Astrocyte (in vitro differentiated cells and primary cell): ENCODE results near the gene CAGE1. TPM values are rescaled to one million over a fixed set of nuclear protein-coding genes. Genes with fewer than 3 reads are reported as not detected.

ENCODE experiments used
- DNase-seq: peaks from one replicate; pipeline ENCODE4 v3.0.0-alpha.2; 2010; ENCODE audit warnings: low read depth
- FAIRE-seq: peaks from 2 replicates; lab custom pipeline; 2011; peaks lifted over from hg19 to GRCh38; lab: Jason Lieb, UNC
- H2AFZ ChIP-seq: 2 replicates; pipeline ENCODE4 v1.6.0; 2012; ENCODE audit warnings: low read depth, low read length, inconsistent platforms
- H3K27ac ChIP-seq: 2 replicates; pipeline ENCODE4 v1.5.1; 2011; ENCODE audit warnings: low read depth, low read length, inconsistent platforms
- H3K27me3 ChIP-seq: 2 replicates; pipeline ENCODE4 v1.6.0; 2011; ENCODE audit warnings: low read length, inconsistent platforms; ENCODE audit not compliant: insufficient read depth
- H3K36me3 ChIP-seq: 2 replicates; pipeline ENCODE4 v1.5.1; 2011; ENCODE audit warnings: low read length, inconsistent platforms; ENCODE audit not compliant: insufficient read depth
- H3K4me1 ChIP-seq: 2 replicates; pipeline ENCODE4 v1.5.1; 2011; ENCODE audit warnings: low read length, inconsistent platforms; ENCODE audit not compliant: insufficient read depth
- H3K4me2 ChIP-seq: 2 replicates; pipeline ENCODE4 v1.6.0; 2012; ENCODE audit warnings: low read length, inconsistent platforms
- H3K4me3 ChIP-seq: 2 replicates; pipeline ENCODE4 v1.5.1; 2011; ENCODE audit warnings: low read depth, mild to moderate bottlenecking, low read length, inconsistent platforms; ENCODE audit not compliant: insufficient read depth
- H3K79me2 ChIP-seq: 2 replicates; pipeline ENCODE4 v1.6.0; 2012; ENCODE audit warnings: mild to moderate bottlenecking, low read length, inconsistent platforms; ENCODE audit not compliant: insufficient read depth
- H3K9ac ChIP-seq: 2 replicates; pipeline ENCODE4 v1.6.0; 2012; ENCODE audit warnings: mild to moderate bottlenecking, low read length, inconsistent platforms
- H3K9me3 ChIP-seq: 2 replicates; pipeline ENCODE4 v1.5.1; 2012; ENCODE audit warnings: low read depth, mild to moderate bottlenecking, low read length, inconsistent platforms; ENCODE audit not compliant: insufficient read depth
- H4K20me1 ChIP-seq: 2 replicates; pipeline ENCODE4 v1.6.0; 2012; ENCODE audit warnings: low read length, inconsistent platforms; ENCODE audit not compliant: insufficient read depth
- H3K27ac Mint-ChIP-seq: one replicate; pipeline ENCODE4 v1.8.0; 2021; ENCODE audit warnings: mild to moderate bottlenecking, mixed read lengths; ENCODE audit not compliant: unreplicated experiment
- H3K27me3 Mint-ChIP-seq: one replicate; pipeline ENCODE4 v1.8.0; 2021; ENCODE audit warnings: low read depth, mixed read lengths; ENCODE audit not compliant: unreplicated experiment
- H3K36me3 Mint-ChIP-seq: one replicate; pipeline ENCODE4 v1.8.0; 2021; ENCODE audit warnings: low read depth, mixed read lengths; ENCODE audit not compliant: unreplicated experiment
- H3K4me1 Mint-ChIP-seq: one replicate; pipeline ENCODE4 v1.8.0; 2021; ENCODE audit warnings: low read depth, mixed read lengths; ENCODE audit not compliant: unreplicated experiment
- H3K4me3 Mint-ChIP-seq: one replicate; pipeline ENCODE4 v1.8.0; 2021; ENCODE audit warnings: mild to moderate bottlenecking, moderate library complexity, mixed read lengths; ENCODE audit not compliant: unreplicated experiment
- H3K9me3 Mint-ChIP-seq: one replicate; pipeline ENCODE4 v1.8.0; 2021; ENCODE audit warnings: mild to moderate bottlenecking, mixed read lengths; ENCODE audit not compliant: unreplicated experiment
- CTCF ChIP-seq: IDR thresholded peaks from 2 replicates; pipeline ENCODE4 v1.5.1; 2011; ENCODE audit warnings: low read depth, mild to moderate bottlenecking, inconsistent platforms, low read length, moderate library complexity; ENCODE audit not compliant: insufficient read depth
- EZH2 ChIP-seq: IDR thresholded peaks from 2 replicates; pipeline ENCODE4 v1.6.1; 2012; ENCODE audit warnings: mild to moderate bottlenecking, low read length, inconsistent platforms; ENCODE audit not compliant: insufficient read depth
- total RNA-seq: library from RNA; stranded (reverse); gene quantifications from 2 replicates; pipeline ENCODE4 v1.2.1, GENCODE V29; 2021

Gene CAGE1
- total RNA-seq, 1 donor from 2014 or later, result 0.30 TPM

GRCh38 chr6:7421066-7421465 is 31.5 kb upstream of the CAGE1 start:
- no peak overlapping the region for H3K4me2 ChIP-seq
- Mint-ChIP-seq H3K4me1 (peaks cover 3% of the 10 kb centered on the region), H3K9me3 (no peaks in the 10 kb centered on the region), H3K4me3 (no peak overlapping the region), H3K27ac (no peak overlapping the region), H3K36me3 (peaks cover 9% of the 10 kb centered on the region), H3K27me3 (no peaks in the 10 kb centered on the region)
- H3K27me3 ChIP-seq, result no peaks in the 10 kb centered on the region
- no peak for TF ChIP-seq EZH2
- no peak for TF ChIP-seq CTCF
- FAIRE-seq (no peak), DNase-seq (no peak)
- H3K4me1 ChIP-seq, result no peaks in the 10 kb centered on the region
- no peaks in the 10 kb centered on the region for H3K79me2 ChIP-seq
- H3K4me3 ChIP-seq, result no peak overlapping the region
- H3K27ac ChIP-seq, result no peak overlapping the region
- peaks cover 11% of the 10 kb centered on the region for H3K36me3 ChIP-seq
- H3K9me3 ChIP-seq, result no peaks in the 10 kb centered on the region
- H3K9ac ChIP-seq, result no peak overlapping the region
- H4K20me1 ChIP-seq, result no peaks in the 10 kb centered on the region
- no peak overlapping the region for H2AFZ ChIP-seq

- no peaks in the 10 kb centered on the region for H3K9me3 Mint-ChIP-seq
- TF ChIP-seq CTCF (no peak), EZH2 (no peak)
- H3K4me2 ChIP-seq, result no peak overlapping the region
Observed at GRCh38 chr6:7419065-7419464, 29.5 kb upstream of the CAGE1 start.

GRCh38 chr6:7418238-7418905 is 28.8 kb upstream of the CAGE1 start:
- H3K4me3 Mint-ChIP-seq, result no peak overlapping the region
- H3K27ac ChIP-seq, result no peak overlapping the region
- FAIRE-seq, result no peak

More at GRCh38 chr6:7419065-7419464, 29.5 kb upstream of the CAGE1 start:
- Histone ChIP-seq H3K27me3 (no peaks in the 10 kb centered on the region), H3K4me3 (no peak overlapping the region), H3K36me3 (peaks cover 31% of the 10 kb centered on the region), H3K79me2 (no peaks in the 10 kb centered on the region), H4K20me1 (no peaks in the 10 kb centered on the region), H3K9ac (no peak overlapping the region), H2AFZ (no peak overlapping the region), H3K9me3 (no peaks in the 10 kb centered on the region), H3K27ac (no peak overlapping the region), H3K4me1 (peaks cover 4% of the 10 kb centered on the region)
- H3K4me3 Mint-ChIP-seq, result no peak overlapping the region
- no peak for FAIRE-seq
- H3K36me3 Mint-ChIP-seq, result peaks cover 11% of the 10 kb centered on the region
- peaks cover 12% of the 10 kb centered on the region for H3K4me1 Mint-ChIP-seq
- H3K27ac Mint-ChIP-seq, result no peak overlapping the region
- H3K27me3 Mint-ChIP-seq, result no peaks in the 10 kb centered on the region
- no peak for DNase-seq

More at GRCh38 chr6:7418238-7418905, 28.8 kb upstream of the CAGE1 start:
- Histone ChIP-seq H3K27me3 (no peaks in the 10 kb centered on the region), H4K20me1 (no peaks in the 10 kb centered on the region), H2AFZ (no peak overlapping the region), H3K9me3 (no peaks in the 10 kb centered on the region), H3K79me2 (no peaks in the 10 kb centered on the region), H3K36me3 (peaks cover 34% of the 10 kb centered on the region), H3K4me3 (no peak overlapping the region), H3K4me2 (no peak overlapping the region), H3K9ac (no peak overlapping the region), H3K4me1 (peaks cover 4% of the 10 kb centered on the region)
- no peak overlapping the region for H3K27ac Mint-ChIP-seq
- TF ChIP-seq CTCF, result no peak
- TF ChIP-seq EZH2, result no peak
- peaks cover 15% of the 10 kb centered on the region for H3K4me1 Mint-ChIP-seq
- peaks cover 11% of the 10 kb centered on the region for H3K36me3 Mint-ChIP-seq
- no peaks in the 10 kb centered on the region for H3K27me3 Mint-ChIP-seq
- no peaks in the 10 kb centered on the region for H3K9me3 Mint-ChIP-seq
- DNase-seq, result no peak
